ENCODE data around the gene MMP17. TPM values are rescaled to one million over a fixed set of nuclear protein-coding genes. Genes with fewer than 3 reads are reported as not detected.

The MMP17 gene
- total RNA-seq, 2 donors from 2014 or later, result 2.1 to 3.2 TPM

GRCh38 chr12:131853832-131854797, 25.9 kb downstream of the MMP17 start:
- no peaks in the 10 kb centered on the region for H3K9me3 ChIP-seq
- no peak overlapping the region for H3K4me3 ChIP-seq
- TF ChIP-seq CTCF (IDR thresholded peaks at IDR 0.05), result no peak
- no peak overlapping the region for H3K27ac ChIP-seq
- H3K27me3 ChIP-seq, result no peaks in the 10 kb centered on the region
- DNase-seq (ENCODE audit: low spot score), result no peak
- H3K36me3 ChIP-seq, result no peaks in the 10 kb centered on the region
- no peaks in the 10 kb centered on the region for H3K4me1 ChIP-seq

DNA sequence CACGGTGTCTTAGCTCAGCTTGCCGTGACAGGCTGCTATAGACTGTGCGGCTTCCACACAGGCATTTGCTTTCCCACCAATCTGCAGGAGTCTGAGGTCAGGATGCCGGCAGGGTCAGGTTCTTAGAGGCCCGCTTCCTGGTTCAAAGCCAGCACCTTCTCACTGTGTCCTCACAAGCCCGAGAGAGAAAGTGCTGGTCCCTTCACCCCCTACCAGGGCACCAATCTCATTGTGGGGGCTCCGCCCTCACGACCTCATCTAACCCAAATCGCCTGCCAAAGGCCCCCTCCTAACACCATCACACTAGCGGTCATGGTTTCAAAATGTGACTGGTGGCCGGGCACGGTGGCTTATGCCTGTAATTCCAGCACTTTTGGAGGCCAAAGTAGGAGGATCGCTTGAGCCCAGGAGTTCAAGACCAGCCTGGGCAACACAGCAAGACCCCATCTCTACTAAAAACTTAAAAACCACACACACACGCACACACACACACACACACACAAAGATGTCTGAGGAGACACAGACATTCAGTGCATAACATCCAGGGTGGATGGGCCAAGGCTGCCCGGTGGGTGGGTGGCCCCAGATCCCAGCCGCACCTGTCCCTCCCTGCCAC, 26.8 kb downstream of the MMP17 start:
- no peak for DNase-seq (ENCODE audit: low spot score)
- Histone ChIP-seq H3K27me3 (no peaks in the 10 kb centered on the region), H3K4me3 (no peak overlapping the region), H3K9me3 (no peaks in the 10 kb centered on the region), H3K4me1 (no peaks in the 10 kb centered on the region), H3K27ac (no peak overlapping the region), H3K36me3 (no peaks in the 10 kb centered on the region)
- no peak for TF ChIP-seq CTCF (IDR thresholded peaks at IDR 0.05)

- Histone ChIP-seq H3K4me1 (no peaks in the 10 kb centered on the region), H3K27ac (no peak overlapping the region), H3K27me3 (no peaks in the 10 kb centered on the region), H3K36me3 (no peaks in the 10 kb centered on the region), H3K4me3 (no peak overlapping the region), H3K9me3 (no peaks in the 10 kb centered on the region)
- no peak for DNase-seq (ENCODE audit: low spot score)
- TF ChIP-seq CTCF (IDR thresholded peaks at IDR 0.05), result no peak
Observed at GRCh38 chr12:131855521-131856142, 27.4 kb downstream of the MMP17 start.

GRCh38 chr12:131856366-131857097, 28.3 kb downstream of the MMP17 start:
- no peak for TF ChIP-seq CTCF (IDR thresholded peaks at IDR 0.05)
- Histone ChIP-seq H3K27me3 (no peaks in the 10 kb centered on the region), H3K9me3 (no peaks in the 10 kb centered on the region), H3K27ac (no peak overlapping the region), H3K36me3 (no peaks in the 10 kb centered on the region), H3K4me3 (no peak overlapping the region), H3K4me1 (no peaks in the 10 kb centered on the region)
- no peak for DNase-seq (ENCODE audit: low spot score)

- H3K27me3 ChIP-seq, result no peaks in the 10 kb centered on the region
- H3K4me1 ChIP-seq, result no peaks in the 10 kb centered on the region
- no peak for DNase-seq (ENCODE audit: low spot score)
- TF ChIP-seq CTCF (IDR thresholded peaks at IDR 0.05), result no peak
- H3K4me3 ChIP-seq, result no peak overlapping the region
- no peaks in the 10 kb centered on the region for H3K9me3 ChIP-seq
- no peak overlapping the region for H3K27ac ChIP-seq
- no peaks in the 10 kb centered on the region for H3K36me3 ChIP-seq
Observed at GRCh38 chr12:131857908-131858850, 30.0 kb downstream of the MMP17 start.

Data from right atrium auricular region (tissue), 2 donors.